ENCODE data around the gene RTCA. TPM values are rescaled to one million over a fixed set of nuclear protein-coding genes. Genes with fewer than 3 reads are reported as not detected.

RTCA gene
- total RNA-seq, 2 experiments from 2014 or later = 62.1 to 67.1 TPM

DNA sequence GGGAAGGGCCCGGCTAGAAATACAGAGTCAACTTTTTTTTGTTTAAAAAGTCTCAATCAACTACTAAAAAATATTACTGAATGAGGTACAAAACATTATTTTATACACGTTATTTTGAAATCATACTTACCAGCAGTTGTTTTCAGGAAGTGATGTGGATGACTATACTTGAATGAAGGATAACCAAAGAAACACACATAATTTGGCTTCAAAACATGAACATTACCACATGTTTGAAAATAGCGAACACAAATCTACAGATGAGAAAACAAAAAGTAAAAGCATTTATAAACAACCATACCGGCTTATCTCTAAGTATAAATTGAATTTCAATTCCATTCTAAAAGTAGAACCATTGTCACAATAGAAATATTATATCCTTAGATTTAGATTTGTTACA lies 25.4 kb upstream of the RTCA start:
- no peaks in the 10 kb centered on the region for H3K9me3 ChIP-seq (ENCODE audit: control insufficient read depth in 1 of 2, insufficient read depth in 1 of 2, low read length in 2 of 2)
- intact Hi-C loops (cut with DNase I, micrococcal nuclease) = no loop called here
- Mint-ChIP-seq H3K36me3 (ENCODE audit: low read depth) (peaks cover 48% of the 10 kb centered on the region), H3K4me1 (ENCODE audit: low read depth) (peaks cover 28% of the 10 kb centered on the region), H3K27me3 (no peaks in the 10 kb centered on the region), H3K9me3 (no peaks in the 10 kb centered on the region), H3K27ac (no peak overlapping the region), H3K4me3 (no peak overlapping the region)
- ATAC-seq (ENCODE audit: poor library complexity) = no peak
- H3K36me3 ChIP-seq (ENCODE audit: insufficient read depth, low read length) = peaks cover 40% of the 10 kb centered on the region
- H3K27me3 ChIP-seq (ENCODE audit: control insufficient read depth in 1 of 2, insufficient read depth in 2 of 2, low read length in 2 of 2) = no peaks in the 10 kb centered on the region
- H3K27ac ChIP-seq (ENCODE audit: low read depth in 1 of 2, low read length in 2 of 2) = no peak overlapping the region
- H3K4me3 ChIP-seq (ENCODE audit: low read length) = no peak overlapping the region
- no peak for DNase-seq
- peaks cover 2% of the 10 kb centered on the region for H3K4me1 ChIP-seq (ENCODE audit: insufficient read depth, low read length)
- TF ChIP-seq, protein P1, sequence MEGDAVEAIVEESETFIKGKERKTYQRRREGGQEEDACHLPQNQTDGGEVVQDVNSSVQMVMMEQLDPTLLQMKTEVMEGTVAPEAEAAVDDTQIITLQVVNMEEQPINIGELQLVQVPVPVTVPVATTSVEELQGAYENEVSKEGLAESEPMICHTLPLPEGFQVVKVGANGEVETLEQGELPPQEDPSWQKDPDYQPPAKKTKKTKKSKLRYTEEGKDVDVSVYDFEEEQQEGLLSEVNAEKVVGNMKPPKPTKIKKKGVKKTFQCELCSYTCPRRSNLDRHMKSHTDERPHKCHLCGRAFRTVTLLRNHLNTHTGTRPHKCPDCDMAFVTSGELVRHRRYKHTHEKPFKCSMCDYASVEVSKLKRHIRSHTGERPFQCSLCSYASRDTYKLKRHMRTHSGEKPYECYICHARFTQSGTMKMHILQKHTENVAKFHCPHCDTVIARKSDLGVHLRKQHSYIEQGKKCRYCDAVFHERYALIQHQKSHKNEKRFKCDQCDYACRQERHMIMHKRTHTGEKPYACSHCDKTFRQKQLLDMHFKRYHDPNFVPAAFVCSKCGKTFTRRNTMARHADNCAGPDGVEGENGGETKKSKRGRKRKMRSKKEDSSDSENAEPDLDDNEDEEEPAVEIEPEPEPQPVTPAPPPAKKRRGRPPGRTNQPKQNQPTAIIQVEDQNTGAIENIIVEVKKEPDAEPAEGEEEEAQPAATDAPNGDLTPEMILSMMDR (IDR thresholded peaks at IDR 0.05) = no peak
- ChIA-PET CTCF (no interaction called here), POLR2A (no interaction called here)

- H3K4me1 ChIP-seq (ENCODE audit: insufficient read depth, low read length) = peaks cover 13% of the 10 kb centered on the region
- no peak overlapping the region for H3K4me3 ChIP-seq (ENCODE audit: low read length)
- H3K27me3 Mint-ChIP-seq = no peaks in the 10 kb centered on the region
- peaks cover 5% of the 10 kb centered on the region for H3K36me3 Mint-ChIP-seq (ENCODE audit: low read depth)
- H3K4me1 Mint-ChIP-seq (ENCODE audit: low read depth) = peaks cover 28% of the 10 kb centered on the region
- ATAC-seq (ENCODE audit: poor library complexity) = no peak
- CTCF ChIA-PET = no interaction called here
- POLR2A ChIA-PET = interaction anchor here (2.1 kb wide), 1 partner anchor 20 kb away, joined by 5 read pairs; the partner anchor contains the start of gene RTCA
- no peaks in the 10 kb centered on the region for H3K9me3 ChIP-seq (ENCODE audit: control insufficient read depth in 1 of 2, insufficient read depth in 1 of 2, low read length in 2 of 2)
- no peak for DNase-seq
- H3K27ac ChIP-seq (ENCODE audit: low read depth in 1 of 2, low read length in 2 of 2) = no peak overlapping the region
- H3K36me3 ChIP-seq (ENCODE audit: insufficient read depth, low read length) = no peaks in the 10 kb centered on the region
- no peaks in the 10 kb centered on the region for H3K9me3 Mint-ChIP-seq
- peak overlapping the region; percentile 1 for H3K27ac Mint-ChIP-seq
- H3K27me3 ChIP-seq (ENCODE audit: control insufficient read depth in 1 of 2, insufficient read depth in 2 of 2, low read length in 2 of 2) = no peaks in the 10 kb centered on the region
- H3K4me3 Mint-ChIP-seq = peak overlapping the region; percentile 54
- intact Hi-C loops (cut with DNase I, micrococcal nuclease) = loop anchor here (5.0 kb wide), 2 partner anchors 106 to 114 kb away; partner anchors contain the start of genes CDC14A (in 1 of the 2), SASS6 (in 1 of the 2) and TRMT13 (in 1 of the 2)
- TF ChIP-seq, protein P1 (IDR thresholded peaks at IDR 0.05) = no peak
Observed at GRCh38 chr1:100246738-100247137, 19.3 kb upstream of the RTCA start.

DNA sequence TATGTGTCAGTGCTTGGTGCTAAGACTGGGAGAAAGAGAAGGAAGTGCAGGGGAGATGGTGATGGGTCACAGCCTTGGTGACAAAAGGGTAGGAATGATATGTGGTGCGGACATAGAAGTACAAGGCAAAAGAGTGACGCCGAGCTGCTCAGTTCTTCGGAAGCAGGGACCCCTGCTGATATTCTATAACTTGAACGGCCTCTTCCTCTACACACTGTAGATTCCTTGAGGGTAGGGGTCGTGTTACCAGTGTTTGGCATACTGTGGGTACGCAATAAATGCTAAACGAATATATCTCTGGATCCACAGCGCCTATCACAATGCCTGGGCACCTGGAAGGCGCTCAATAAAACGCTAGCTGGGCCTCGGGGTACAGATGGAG lies 16.9 kb upstream of the RTCA start:
- no peaks in the 10 kb centered on the region for H3K27me3 ChIP-seq (ENCODE audit: control insufficient read depth in 1 of 2, insufficient read depth in 2 of 2, low read length in 2 of 2)
- no peaks in the 10 kb centered on the region for H3K27me3 Mint-ChIP-seq
- TF ChIP-seq, protein P1 (IDR thresholded peaks at IDR 0.05) = no peak
- no peak overlapping the region for H3K27ac Mint-ChIP-seq
- no peaks in the 10 kb centered on the region for H3K36me3 ChIP-seq (ENCODE audit: insufficient read depth, low read length)
- peak overlapping the region; percentile 88 for H3K4me3 ChIP-seq (ENCODE audit: low read length)
- ChIA-PET POLR2A (interaction anchor here (0.6 to 3.3 kb wide), 18 partner anchors 11 to 647 kb away, joined by 3 to 83 read pairs (median 4); partner anchors contain the start of genes CDC14A, RTCA, SASS6 and TRMT13), CTCF (interaction anchor here (1.2 to 1.7 kb wide), 2 partner anchors 17 to 210 kb away, joined by 4 to 5 read pairs; partner anchors contain the start of gene RTCA)
- peak overlapping the region; percentile 51 to 69 for H3K27ac ChIP-seq (ENCODE audit: low read depth in 1 of 2, low read length in 2 of 2)
- DNase-seq = peak in 2 of 14 experiments; percentile 5 to 24
- H3K4me1 ChIP-seq (ENCODE audit: insufficient read depth, low read length) = peaks cover 11% of the 10 kb centered on the region
- peaks cover 19% of the 10 kb centered on the region for H3K4me1 Mint-ChIP-seq (ENCODE audit: low read depth)
- no peaks in the 10 kb centered on the region for H3K9me3 Mint-ChIP-seq
- ATAC-seq (ENCODE audit: poor library complexity) = no peak
- H3K4me3 Mint-ChIP-seq = no peak overlapping the region
- H3K36me3 Mint-ChIP-seq (ENCODE audit: low read depth) = peaks cover 1% of the 10 kb centered on the region
- H3K9me3 ChIP-seq (ENCODE audit: control insufficient read depth in 1 of 2, insufficient read depth in 1 of 2, low read length in 2 of 2) = no peaks in the 10 kb centered on the region
- intact Hi-C loops (cut with DNase I, micrococcal nuclease) = loop anchor here (1.0 to 5.0 kb wide), 4 partner anchors 17 to 117 kb away; partner anchors contain the start of genes TRMT13 (in 2 of the 2), CDC14A (in 1 of the 2), RTCA (in 1 of the 2) and SASS6 (in 1 of the 2)

Measured in CD4-positive, alpha-beta T cell (primary cell).